OCI-M2 (cell line): Measurements from ENCODE around the gene AFF2.
"Not testable (repeated sequence)": the region's sequence is repeated elsewhere in the genome, so short reads cannot be mapped to it uniquely, and the experiment has no call there.

ENCODE experiments used
- DNase-seq: peaks from one replicate; lab custom pipeline; 2025; ENCODE audit not compliant: unreplicated experiment; lab: John Stamatoyannopoulos, UW

AFF2 gene

GRCh38 chrX:148815218-148815961, 315.0 kb downstream of the AFF2 start:
- no peak for DNase-seq

DNA sequence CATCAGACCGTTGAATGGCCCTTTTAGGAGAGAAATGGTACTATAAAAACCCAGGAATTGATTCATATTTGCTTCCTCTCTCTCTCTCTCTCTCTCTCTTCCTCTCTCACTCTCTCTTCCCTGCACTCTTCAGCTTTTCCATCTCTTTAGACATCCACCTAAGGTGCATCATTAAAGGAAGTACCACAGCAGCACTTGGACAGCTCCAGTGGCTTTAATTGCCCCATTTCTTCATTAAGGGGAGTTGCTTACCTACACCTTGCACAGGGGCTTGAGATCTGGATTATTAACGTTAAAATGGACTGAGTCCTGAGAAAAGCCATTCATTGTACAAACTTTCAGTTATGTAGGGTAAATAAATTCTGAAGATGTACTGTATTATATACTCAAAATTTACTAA, 323.6 kb downstream of the AFF2 start:
- no peak for DNase-seq

GRCh38 chrX:148825696-148826095, 325.3 kb downstream of the AFF2 start:
- no peak for DNase-seq

DNA sequence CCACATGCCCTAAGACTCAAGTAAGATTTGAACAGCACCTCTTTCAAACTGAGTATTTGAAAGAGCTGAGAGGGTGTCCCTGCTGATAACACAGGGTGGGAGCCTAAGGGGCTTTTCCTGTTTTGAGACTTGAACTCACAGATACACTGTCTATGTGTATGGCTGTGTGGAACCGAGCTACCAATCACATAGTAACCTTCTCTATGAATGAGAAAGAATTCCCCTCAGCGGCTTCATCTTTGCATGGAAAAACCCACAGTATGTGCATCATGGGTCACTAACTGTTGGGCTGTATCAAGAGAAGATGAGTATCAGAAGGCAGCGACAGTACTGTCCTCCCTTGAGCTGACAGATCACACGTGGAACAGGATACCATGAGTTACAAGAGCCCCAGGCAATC, 336.3 kb downstream of the AFF2 start:
- DNase-seq = no peak

- no peak for DNase-seq
These were observed 350.2 kb downstream of the AFF2 start for GRCh38 chrX:148850631-148851030.

GRCh38 chrX:148854306-148854705, 353.9 kb downstream of the AFF2 start:
- DNase-seq = no peak

DNA sequence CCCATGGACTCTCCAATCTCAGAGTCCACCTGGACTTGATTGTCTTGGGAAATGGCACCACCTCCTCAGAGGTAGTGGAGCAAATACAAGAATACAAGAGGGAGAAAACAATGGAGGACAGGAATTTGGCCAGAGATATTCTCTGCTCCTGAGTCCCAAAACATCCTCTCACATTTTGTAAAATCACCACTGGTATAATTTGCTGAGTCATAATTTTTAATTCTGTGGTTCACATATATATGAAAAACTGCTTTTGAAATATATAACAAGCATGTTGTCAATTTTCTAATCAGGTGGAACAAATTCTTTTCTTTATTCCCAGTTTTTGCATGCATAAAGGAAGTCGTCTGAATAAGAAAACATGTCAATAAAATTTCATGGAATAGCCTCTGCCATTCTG, 356.1 kb downstream of the AFF2 start:
- no peak for DNase-seq

DNA sequence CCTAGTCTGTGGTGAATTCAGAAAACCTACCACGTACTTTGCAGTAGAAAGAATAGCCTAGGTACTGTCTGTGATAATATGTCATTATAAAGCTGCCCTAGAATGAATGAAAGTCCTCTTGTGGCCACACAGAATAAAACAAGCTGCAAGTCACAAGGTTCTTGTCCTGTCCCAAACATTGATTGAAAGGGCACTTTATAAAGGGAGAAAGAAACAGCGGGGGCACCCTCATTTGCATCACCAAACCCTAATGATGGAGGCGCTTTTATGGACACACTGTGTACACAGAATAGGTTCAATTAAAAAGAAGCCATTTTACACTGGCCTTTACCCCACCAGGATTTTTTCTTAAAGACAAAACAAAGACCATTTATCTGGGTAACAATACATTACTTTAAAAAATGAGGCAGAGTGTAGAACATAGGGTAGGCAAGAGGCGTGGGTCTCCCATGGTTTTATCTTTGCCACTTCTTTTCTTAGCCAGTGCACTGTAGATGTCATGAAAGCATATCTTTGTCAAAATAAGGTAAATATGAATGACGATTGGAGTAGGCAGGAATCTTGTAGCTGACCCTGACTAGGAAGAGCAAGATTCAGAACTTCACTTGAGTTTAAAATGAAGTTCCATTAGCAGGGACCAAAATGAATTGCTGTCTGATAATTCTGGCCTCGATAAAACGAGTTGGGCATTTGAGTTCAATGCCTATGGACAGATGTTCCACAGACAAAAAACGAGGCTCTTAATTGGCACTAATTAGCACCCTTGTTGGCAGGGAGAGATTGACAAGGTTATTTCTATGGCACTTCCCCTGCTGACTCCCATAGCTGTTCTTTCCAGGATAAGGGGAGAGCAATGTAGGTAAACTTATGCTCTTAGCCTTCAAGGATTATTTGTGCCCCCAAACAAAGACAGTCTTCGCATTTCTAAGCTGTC, 365.1 kb downstream of the AFF2 start:
- DNase-seq = no peak

DNA sequence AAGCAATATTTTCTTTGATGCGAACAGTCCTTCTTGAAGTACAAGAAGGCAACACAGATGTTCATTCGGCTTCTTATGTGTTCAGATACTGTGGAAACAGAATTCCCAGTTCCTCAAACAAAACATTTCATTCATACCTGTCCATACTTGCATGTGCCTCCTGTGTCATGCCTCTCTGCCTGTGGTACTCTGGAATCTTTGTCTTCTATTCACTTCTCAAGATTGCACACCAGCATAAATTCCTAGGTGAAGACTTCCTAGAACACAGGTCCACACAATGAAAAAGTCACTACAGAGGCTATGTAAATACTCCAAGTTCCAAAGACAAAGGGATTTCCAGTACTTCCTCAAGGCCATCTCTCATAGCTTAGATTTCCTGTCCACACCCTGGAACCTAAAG, 367.2 kb downstream of the AFF2 start:
- no peak for DNase-seq

DNA sequence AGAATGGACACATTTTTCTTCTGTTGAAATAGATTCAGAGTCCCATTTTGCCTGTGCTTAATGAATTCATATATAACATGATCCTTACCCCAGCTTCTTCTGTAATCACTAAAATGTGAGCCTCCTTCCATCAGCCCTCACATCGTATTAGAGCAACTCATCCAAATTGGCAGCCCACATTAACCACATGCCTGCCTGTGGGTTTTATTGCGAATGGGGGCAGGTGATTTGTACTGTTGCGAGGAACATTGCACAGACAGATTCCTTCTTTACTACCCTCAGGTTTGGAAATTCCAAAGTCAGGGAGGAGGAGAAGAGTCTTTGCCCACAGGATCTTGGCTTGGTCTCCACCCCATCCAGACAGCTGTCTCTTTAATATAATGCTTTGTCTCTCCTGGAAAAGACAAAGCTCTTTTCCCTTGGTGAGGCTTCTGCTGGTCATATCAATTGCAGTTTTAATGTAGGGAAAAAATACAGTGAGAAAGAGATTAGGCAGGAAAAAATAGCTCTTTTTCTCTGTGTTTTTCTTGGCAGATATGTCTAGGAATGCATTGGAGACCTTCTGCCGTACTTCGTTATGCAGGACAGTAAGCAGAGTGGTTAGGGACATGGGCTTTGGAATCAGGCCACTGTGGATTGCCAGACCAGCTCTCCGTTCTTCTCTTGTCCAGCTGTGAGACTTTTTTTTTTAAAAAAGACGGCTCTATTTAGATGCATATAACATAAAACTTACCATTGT, 371.2 kb downstream of the AFF2 start:
- DNase-seq = no peak

DNA sequence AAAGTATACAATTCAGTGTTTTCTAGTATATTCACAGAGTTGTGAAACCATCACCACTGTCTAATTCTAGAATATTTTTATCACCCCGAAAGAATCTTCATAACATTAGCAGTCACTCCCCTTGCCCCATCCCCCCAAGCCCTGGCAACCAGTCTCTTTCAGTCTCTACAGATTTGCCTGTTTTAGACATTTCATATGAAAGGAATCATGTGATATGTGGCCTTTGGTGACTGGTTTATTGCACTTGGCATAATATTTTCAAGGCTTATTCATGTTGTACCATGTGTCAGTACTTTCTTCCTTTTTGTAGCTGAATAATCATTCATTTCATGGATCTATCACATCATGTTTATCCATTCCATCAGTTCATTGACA, 371.7 kb downstream of the AFF2 start:
- DNase-seq = no peak

GRCh38 chrX:148872881-148873280, 372.5 kb downstream of the AFF2 start:
- DNase-seq = no peak

DNA sequence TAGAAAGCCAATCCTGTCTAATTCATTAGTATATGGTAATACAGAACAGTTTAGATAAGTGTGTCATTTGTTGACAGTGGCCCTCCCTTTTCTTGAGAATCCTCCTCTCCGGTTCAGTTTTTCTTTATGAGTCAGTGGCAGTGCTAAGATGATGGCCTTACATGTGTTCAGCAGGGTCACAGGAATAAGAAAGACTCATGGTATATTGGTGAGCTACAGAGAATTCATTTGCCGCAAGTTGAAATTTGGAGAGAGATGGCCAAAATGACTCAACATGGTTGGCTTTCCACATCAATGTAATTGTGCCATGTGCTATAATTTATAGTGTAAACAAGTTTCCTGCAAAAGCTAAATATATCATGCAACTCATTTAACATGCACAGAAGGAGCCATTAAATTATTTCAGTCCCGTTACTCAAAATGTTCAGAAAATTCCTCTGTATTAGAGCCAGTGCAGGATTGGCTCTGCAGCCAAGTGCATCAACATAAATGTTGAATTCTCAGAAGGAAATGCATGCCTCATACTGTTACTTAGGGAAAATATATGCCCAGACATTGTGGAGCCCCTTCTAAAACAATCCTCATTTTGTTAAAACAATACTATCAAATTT, 374.3 kb downstream of the AFF2 start:
- no peak for DNase-seq

DNA sequence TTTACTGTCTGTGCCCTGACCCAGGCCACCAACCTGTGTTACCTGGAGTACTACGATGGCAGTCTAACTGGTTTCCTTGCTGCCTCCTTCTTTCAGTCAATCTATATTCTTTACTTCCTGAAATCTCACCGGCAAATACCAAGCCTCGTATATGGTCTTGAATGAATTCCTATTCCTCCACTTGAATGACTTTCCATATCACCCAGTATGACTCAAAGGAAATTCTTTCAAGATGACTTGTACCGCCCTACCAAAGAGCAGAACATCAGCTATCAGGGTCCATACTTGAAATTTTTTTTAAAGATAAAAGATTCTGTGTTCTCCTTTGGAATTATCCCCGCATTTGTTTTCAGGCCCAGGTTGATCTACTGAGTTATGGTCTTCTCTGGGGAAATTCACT, 378.0 kb downstream of the AFF2 start:
- no peak for DNase-seq

GRCh38 chrX:148885203-148885602, 384.8 kb downstream of the AFF2 start:
- DNase-seq = no peak

GRCh38 chrX:148893395-148893794, 393.0 kb downstream of the AFF2 start:
- DNase-seq = no peak

DNA sequence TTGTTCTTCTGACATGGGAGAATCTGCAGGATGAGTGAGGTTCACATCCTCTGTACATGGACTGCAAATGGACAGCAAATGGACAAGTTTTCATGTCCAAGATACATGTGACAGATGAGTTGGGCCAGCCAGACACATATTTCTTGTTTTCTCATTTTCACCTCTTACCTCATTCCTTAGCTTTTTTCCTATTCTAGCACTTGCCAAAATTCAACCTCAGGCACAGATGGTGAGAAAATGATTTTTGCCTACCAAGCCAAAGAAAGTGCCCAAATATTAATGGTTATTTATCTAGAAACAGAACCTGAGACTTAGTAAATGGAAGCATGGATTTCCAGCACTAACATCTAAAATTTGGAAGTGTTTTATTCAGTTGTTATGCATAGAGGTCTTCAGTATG, 402.2 kb downstream of the AFF2 start:
- DNase-seq = no peak

- no peak for DNase-seq
These were observed 402.8 kb downstream of the AFF2 start for GRCh38 chrX:148903176-148903575.

- DNase-seq = no peak
These were observed 404.1 kb downstream of the AFF2 start for GRCh38 chrX:148904421-148905111.

- no peak for DNase-seq
These were observed 405.0 kb downstream of the AFF2 start for GRCh38 chrX:148905400-148905799.

- not testable (repeated sequence) for DNase-seq
These were observed 406.2 kb downstream of the AFF2 start for GRCh38 chrX:148906628-148907027.
